HG02759 (cell line): ENCODE data around the gene GDA.

Source experiments
- ATAC-seq: cut with Tn5 transposase; IDR thresholded peaks from one replicate; pipeline ENCODE4 v1.9.1; 2021; ENCODE audit warnings: mild to moderate bottlenecking, moderate library complexity; ENCODE audit not compliant: unreplicated experiment

GDA gene

GRCh38 chr9:72149231-72149975, at the start of gene GDA:
Gene GDA, plus strand, starts transcription at chr9:72149440. Its CDS starts 120 bp downstream, at chr9:72149560.
- ATAC-seq: peak; percentile 66

GRCh38 chr9:72102520-72102919, 46.7 kb upstream of the GDA start:
- ATAC-seq: no peak

DNA sequence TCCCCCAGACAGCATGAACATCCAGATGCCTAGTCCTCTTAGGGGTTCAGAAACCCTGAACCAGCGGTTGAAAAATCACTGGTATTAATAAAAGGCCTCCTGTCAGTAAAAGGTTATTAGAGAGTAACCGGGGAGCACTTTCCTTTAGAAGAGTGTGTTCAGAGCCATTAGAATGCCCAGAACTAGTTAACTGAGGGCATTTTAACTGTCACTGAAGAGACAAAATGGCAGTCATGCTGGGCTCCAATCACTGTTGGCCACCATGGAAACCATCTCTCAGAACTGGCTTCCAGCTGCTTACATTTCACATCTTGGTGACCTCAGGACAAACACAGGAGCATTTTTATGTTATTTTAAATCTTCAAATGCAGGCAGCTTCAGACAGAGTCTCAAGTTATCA, 36.2 kb upstream of the GDA start:
- no peak for ATAC-seq

DNA sequence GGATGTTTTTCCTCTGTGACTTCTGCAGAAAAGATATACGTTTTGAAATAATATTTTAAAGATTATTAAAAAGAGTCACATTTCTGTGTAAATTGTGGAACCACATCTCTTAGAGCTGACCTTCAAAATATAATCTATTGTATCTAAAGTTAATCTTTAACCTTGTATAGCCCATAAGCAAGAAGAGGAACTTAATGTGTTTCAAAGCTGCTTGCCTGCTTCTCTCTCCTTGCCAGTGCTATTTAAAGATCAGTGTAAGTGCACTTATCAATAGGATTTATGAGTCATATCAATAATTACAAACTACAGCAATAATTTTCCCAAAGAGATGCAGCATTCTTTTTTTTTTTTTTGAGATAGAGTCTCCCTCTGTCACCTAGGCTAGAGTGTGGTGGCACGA, 29.4 kb upstream of the GDA start:
- ATAC-seq: peak; percentile 72

- ATAC-seq: no peak
Observed at GRCh38 chr9:72124947-72125346, 24.3 kb upstream of the GDA start.

DNA sequence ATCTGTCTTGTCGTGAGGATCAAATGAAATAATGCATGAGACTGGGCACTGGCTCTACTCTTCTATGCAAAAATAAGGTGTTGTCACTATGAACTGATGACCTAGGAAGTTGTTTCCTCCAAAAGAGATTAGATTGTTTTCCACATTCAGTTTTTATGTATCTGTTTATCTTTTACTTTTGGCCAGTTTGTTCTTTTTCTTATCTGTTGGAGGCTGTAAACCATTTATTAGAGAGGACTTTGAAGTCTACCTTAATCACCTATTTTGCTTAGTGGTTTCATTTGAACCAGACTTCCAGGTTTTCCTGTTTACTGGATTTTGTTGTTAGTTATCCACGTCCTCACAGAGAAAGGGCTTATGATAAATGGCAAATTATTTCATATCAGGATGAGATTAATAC, 21.5 kb upstream of the GDA start:
- no peak for ATAC-seq

DNA sequence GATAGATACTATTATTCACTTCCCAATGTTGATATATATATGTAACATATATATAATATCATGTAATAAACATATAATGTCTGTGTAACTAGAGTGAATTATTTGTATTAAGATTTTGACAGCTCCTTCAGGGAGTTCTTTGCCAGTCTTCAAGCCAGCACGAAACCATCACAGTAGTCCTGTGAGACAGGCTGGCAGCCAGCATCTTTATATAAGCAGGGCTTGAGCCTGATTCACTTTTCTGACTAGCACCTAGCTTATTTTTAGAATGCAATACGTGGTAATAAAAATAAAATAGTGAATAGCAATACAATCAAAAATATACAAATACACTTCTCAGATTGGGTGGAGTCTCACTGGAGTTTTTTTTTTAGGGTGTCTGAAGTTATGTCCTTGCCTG, 20.7 kb upstream of the GDA start:
- no peak for ATAC-seq

GRCh38 chr9:72129271-72130156, 19.7 kb upstream of the GDA start:
- no peak for ATAC-seq

- no peak for ATAC-seq
Observed at GRCh38 chr9:72130321-72130720, 18.9 kb upstream of the GDA start.

DNA sequence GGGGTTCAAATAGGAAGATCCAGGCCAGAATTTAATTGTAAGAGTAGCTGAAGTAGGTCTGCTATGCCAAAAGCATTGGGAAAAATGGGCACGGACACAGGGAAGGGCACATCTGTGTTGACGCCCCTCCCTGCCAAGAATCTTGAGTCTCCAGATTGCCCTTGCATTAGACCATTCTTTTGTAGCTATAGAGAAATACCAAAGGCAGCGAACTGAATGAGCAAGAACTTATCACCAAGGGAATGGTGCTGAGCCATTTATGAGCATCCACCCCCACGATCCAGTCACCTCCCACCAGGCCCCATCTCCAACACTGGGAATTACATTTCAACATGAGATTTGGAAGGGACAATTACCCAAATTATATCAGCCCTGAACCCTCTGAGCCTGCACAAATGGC, 18.0 kb upstream of the GDA start:
- no peak for ATAC-seq

GRCh38 chr9:72132052-72132451, 17.2 kb upstream of the GDA start:
- ATAC-seq: no peak

- no peak for ATAC-seq
Observed at GRCh38 chr9:72133365-72134035, 15.7 kb upstream of the GDA start.

- ATAC-seq: no peak
Observed at GRCh38 chr9:72134801-72135200, 14.4 kb upstream of the GDA start.

DNA sequence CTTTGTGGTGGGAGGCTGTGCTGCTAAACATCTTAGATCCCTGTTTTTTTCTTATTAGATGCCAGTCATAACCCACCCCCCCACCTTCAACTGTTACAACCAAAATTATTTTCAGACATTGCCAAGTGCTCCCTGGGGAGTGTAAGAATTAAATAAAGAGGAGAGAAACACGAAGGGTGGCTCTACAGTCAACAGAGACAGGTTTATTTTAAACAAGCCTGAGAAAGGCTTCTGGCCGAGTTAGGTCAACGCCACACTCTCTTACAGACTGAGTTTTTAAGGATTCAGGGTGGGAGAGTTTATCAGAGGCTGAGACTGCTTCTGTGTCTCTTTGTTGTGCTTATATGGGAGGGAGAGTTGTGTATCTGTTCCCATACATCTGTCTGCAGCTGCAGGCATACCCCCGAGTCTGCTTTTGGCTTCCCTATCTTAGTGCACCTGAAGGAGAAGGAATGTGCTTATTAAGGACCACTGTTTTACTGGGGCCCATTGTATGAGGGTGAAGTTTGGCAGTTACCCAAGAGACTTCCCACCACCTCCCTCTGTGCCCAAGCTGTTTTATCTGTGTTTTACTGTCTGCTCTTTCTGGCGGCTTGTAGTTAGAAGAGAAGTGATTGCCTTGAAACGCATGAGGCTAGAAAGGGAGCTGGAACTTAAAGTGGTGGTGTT, 11.4 kb upstream of the GDA start:
- ATAC-seq: no peak

GRCh38 chr9:72139226-72139625, 10.0 kb upstream of the GDA start:
- no peak for ATAC-seq

GRCh38 chr9:72140586-72140985, 8.7 kb upstream of the GDA start:
- no peak for ATAC-seq

DNA sequence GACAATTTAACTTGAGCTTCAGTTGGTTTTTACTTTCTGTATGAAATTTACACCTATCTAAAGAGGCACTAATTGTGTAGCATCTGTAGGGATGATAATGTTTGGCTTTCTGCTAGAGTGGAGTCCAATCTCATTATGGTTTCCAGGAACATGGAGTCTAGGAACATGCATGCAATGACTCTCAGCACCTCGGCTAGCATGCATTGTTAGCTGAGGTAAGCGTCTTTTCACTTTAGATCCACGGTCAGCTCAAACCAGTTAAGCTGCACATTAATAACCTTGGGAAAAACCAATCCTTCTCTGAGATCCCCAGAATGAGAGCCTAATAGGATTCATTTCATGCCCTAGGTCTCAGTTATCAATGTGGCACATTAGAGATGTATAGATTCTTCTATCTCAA, 7.8 kb upstream of the GDA start:
- no peak for ATAC-seq

- no peak for ATAC-seq
Observed at GRCh38 chr9:72144756-72145492, 4.3 kb upstream of the GDA start.

DNA sequence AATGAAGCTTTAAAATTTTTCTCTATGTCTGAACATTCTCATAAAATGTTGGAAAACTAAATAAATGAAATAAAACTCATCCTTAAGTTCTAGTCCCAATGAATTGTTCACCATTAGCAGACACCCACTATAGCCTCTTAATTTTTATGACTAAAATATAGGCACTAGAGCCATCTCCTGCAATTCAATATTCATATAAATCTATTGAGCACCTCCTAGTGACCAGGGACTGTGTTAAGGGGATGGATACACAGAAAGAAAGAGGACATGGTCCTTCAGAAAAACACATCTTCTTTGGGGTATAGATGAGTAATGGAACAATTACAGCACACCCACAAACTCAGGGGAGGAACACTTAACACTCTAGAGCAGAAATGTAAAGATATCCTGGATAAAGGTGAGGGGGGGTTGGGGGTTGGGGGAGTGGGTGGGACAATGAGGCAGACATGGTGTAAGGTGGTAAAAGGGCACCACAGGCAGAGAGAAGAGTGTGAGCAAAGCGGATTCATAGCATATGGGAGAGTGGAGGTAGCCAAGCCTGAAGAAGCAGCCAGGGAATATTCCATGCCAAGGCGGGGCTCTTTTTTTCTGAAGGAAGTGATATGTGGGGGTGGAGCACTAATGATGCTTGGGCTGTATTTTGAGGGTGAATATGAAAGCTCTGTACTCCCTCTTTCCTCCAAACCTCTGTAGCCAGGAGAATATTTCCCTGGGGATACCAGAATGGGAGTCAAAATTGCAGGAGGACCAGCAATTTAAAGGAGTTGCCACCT, 3.3 kb upstream of the GDA start:
- ATAC-seq: no peak

DNA sequence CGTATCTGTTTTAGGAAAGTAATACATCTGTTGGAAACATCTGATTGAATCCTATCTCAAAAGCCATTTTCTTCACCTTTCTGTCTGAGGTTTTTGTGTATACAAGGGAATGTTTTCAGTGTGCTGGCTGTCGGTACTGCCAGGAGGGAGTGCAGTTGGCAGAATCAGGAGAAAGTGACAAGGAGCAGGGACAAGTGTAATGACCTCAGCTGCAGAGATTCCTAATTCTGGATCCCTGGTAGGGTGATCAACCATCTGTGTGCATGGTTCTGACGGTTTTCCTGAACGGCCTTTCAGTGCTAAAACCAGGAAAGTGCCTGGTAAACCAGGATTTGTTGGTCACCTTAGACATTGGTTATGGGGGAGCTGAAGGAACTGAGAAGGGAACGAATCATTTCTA, 1.6 kb upstream of the GDA start:
- no peak for ATAC-seq
